Endodermal cell (in vitro differentiated cells): Measurements from ENCODE around the gene ISG20. TPM values are rescaled to one million over a fixed set of nuclear protein-coding genes. Genes with fewer than 3 reads are reported as not detected.

Experiments
- DNase-seq: peaks from one replicate; pipeline ENCODE4 v3.0.0-alpha.2; 2017
- H3K27ac ChIP-seq: 2 replicates; pipeline ENCODE4 v1.5.1; 2013; ENCODE audit warnings: mild to moderate bottlenecking, low read depth, low read length, moderate library complexity
- H3K27me3 ChIP-seq: 2 replicates; pipeline ENCODE4 v1.6.1; 2013; ENCODE audit warnings: mild to moderate bottlenecking, low read length, moderate library complexity; ENCODE audit not compliant: insufficient read depth, control insufficient read depth, poor library complexity, severe bottlenecking
- H3K36me3 ChIP-seq: 2 replicates; pipeline ENCODE4 v1.7.0; 2013; ENCODE audit warnings: mild to moderate bottlenecking, low read length, moderate library complexity; ENCODE audit not compliant: control insufficient read depth, insufficient read depth
- H3K4me1 ChIP-seq: one replicate; pipeline ENCODE4 v1.7.0; 2013; ENCODE audit warnings: low read length; ENCODE audit not compliant: control insufficient read depth, insufficient read depth
- H3K4me3 ChIP-seq: 2 replicates; pipeline ENCODE4 v1.5.1; 2013; ENCODE audit warnings: mild to moderate bottlenecking, low read length, moderate library complexity
- H3K9ac ChIP-seq: 2 replicates; pipeline ENCODE4 v1.6.1; 2013; ENCODE audit warnings: mild to moderate bottlenecking, low read length, moderate library complexity; ENCODE audit not compliant: poor library complexity, severe bottlenecking; ENCODE audit errors: extremely low read depth
- H3K9me3 ChIP-seq: 2 replicates; pipeline ENCODE4 v1.6.1; 2013; ENCODE audit warnings: mild to moderate bottlenecking, low read length, moderate library complexity; ENCODE audit not compliant: control insufficient read depth
- H3K27ac Mint-ChIP-seq: 2 replicates; pipeline ENCODE4 v1.8.0; 2020; ENCODE audit warnings: mixed read lengths
- H3K27me3 Mint-ChIP-seq: 2 replicates; pipeline ENCODE4 v1.8.0; 2021; ENCODE audit warnings: mild to moderate bottlenecking, mixed read lengths; ENCODE audit not compliant: insufficient read depth
- H3K36me3 Mint-ChIP-seq: 2 replicates; pipeline ENCODE4 v1.8.0; 2020; ENCODE audit warnings: low read depth, mixed read lengths
- H3K4me1 Mint-ChIP-seq: 2 replicates; pipeline ENCODE4 v1.8.0; 2020; ENCODE audit warnings: mixed read lengths
- H3K4me3 Mint-ChIP-seq: 2 replicates; pipeline ENCODE4 v1.8.0; 2020; ENCODE audit warnings: mild to moderate bottlenecking, moderate library complexity, mixed read lengths
- H3K9me3 Mint-ChIP-seq: 2 replicates; pipeline ENCODE4 v1.8.0; 2020; ENCODE audit warnings: mild to moderate bottlenecking, mixed read lengths
- WGBS, 2 experiments: methylation state at CpG; one replicate each; pipeline versions ENCODE4 v1.1.5 to v1.1.7; 2013; ENCODE audit warnings: missing lambda C conversion rate in 2 of 2, mixed read lengths in 1 of 2; ENCODE audit not compliant: insufficient coverage in 1 of 2, insufficient read length in 1 of 2; 5-methylcytosine and 5-hydroxymethylcytosine counted together
- total RNA-seq, 2 donors: library from RNA; stranded (reverse); fragmentation: NEBNext Ultra II Directional in 1 of 2; extraction: Animal tissue kit (Norgen Biotek cat#: 25700) in 1 of 2; gene quantifications; 2 replicates in 1 of 2; 3 replicates in 1 of 2; pipeline ENCODE4 v1.2.1, GENCODE V29; 2021
- TF ChIP-seq, protein P1 (sequence below): fragments of 200-600 bp; sonication (generic); conservative IDR thresholded peaks from 2 replicates; pipeline ENCODE4 v1.5.0; 2021; ENCODE audit warnings: antibody characterized with exemption, mild to moderate bottlenecking

Gene ISG20
- total RNA-seq, 2 donors from 2014 or later: 9.3 to 11.4 TPM

- Histone ChIP-seq H3K27ac (no peak overlapping the region), H3K4me1 (no peaks in the 10 kb centered on the region), H3K36me3 (peaks cover 70% of the 10 kb centered on the region), H3K9me3 (no peaks in the 10 kb centered on the region), H3K4me3 (peak overlapping the region; percentile 74), H3K9ac (no peak overlapping the region), H3K27me3 (no peaks in the 10 kb centered on the region)
- TF ChIP-seq, protein P1, sequence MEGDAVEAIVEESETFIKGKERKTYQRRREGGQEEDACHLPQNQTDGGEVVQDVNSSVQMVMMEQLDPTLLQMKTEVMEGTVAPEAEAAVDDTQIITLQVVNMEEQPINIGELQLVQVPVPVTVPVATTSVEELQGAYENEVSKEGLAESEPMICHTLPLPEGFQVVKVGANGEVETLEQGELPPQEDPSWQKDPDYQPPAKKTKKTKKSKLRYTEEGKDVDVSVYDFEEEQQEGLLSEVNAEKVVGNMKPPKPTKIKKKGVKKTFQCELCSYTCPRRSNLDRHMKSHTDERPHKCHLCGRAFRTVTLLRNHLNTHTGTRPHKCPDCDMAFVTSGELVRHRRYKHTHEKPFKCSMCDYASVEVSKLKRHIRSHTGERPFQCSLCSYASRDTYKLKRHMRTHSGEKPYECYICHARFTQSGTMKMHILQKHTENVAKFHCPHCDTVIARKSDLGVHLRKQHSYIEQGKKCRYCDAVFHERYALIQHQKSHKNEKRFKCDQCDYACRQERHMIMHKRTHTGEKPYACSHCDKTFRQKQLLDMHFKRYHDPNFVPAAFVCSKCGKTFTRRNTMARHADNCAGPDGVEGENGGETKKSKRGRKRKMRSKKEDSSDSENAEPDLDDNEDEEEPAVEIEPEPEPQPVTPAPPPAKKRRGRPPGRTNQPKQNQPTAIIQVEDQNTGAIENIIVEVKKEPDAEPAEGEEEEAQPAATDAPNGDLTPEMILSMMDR: no peak
- Mint-ChIP-seq H3K4me3 (no peak overlapping the region), H3K36me3 (peaks cover 47% of the 10 kb centered on the region), H3K4me1 (peaks cover 54% of the 10 kb centered on the region), H3K27me3 (no peaks in the 10 kb centered on the region), H3K27ac (no peak overlapping the region), H3K9me3 (no peaks in the 10 kb centered on the region)
- WGBS, 2 experiments: 89% methylated on average over 2 of the region's 2 CpGs; no CpG with 5 or more reads in 1 of the 2 experiments
- peak; percentile 43 for DNase-seq
Measured at GRCh38 chr15:88619796-88620195, 19.0 kb upstream of the ISG20 start.

GRCh38 chr15:88620995-88621772, 17.6 kb upstream of the ISG20 start, which contains the start of gene AEN:
Gene AEN (plus strand): TSS chr15:88621340. CDS start chr15:88626210, 4,870 bp downstream.
- 1% methylated on average over 17 to 71 of the region's 71 CpGs for WGBS, 2 experiments
- H3K27me3 Mint-ChIP-seq: no peaks in the 10 kb centered on the region
- H3K4me1 Mint-ChIP-seq: peaks cover 42% of the 10 kb centered on the region

GRCh38 chr15:88621789-88622604, 16.8 kb upstream of the ISG20 start:
- H3K9ac ChIP-seq: peak overlapping the region; percentile 83
- Mint-ChIP-seq H3K9me3 (no peaks in the 10 kb centered on the region), H3K27ac (peak overlapping the region; percentile 91), H3K27me3 (no peaks in the 10 kb centered on the region), H3K4me1 (peaks cover 42% of the 10 kb centered on the region), H3K36me3 (peaks cover 40% of the 10 kb centered on the region), H3K4me3 (peak overlapping the region; percentile 89)
- H3K36me3 ChIP-seq: peaks cover 66% of the 10 kb centered on the region
- H3K4me1 ChIP-seq: no peaks in the 10 kb centered on the region
- peak; percentile 47 for DNase-seq
- WGBS, 2 experiments: 3 to 8% methylated on average over 13 to 17 of the region's 17 CpGs
- TF ChIP-seq, protein P1: no peak
- H3K27ac ChIP-seq: peak overlapping the region; percentile 76
- peak overlapping the region; percentile 83 for H3K4me3 ChIP-seq
- H3K27me3 ChIP-seq: no peaks in the 10 kb centered on the region
- H3K9me3 ChIP-seq: no peaks in the 10 kb centered on the region

More at GRCh38 chr15:88620995-88621772, 17.6 kb upstream of the ISG20 start, which contains the start of gene AEN:
- H3K36me3 ChIP-seq: peaks cover 66% of the 10 kb centered on the region
- H3K9ac ChIP-seq: peak within 1 kb of the TSS; percentile 83
- H3K4me3 Mint-ChIP-seq: peak within 1 kb of the TSS; percentile 89
- peak within 1 kb of the TSS; percentile 83 for H3K4me3 ChIP-seq
- peak within 1 kb of the TSS; percentile 91 for H3K27ac Mint-ChIP-seq
- no peaks in the 10 kb centered on the region for H3K9me3 ChIP-seq
- H3K36me3 Mint-ChIP-seq: peaks cover 38% of the 10 kb centered on the region
- H3K27ac ChIP-seq: peak within 1 kb of the TSS; percentile 76
- no peaks in the 10 kb centered on the region for H3K9me3 Mint-ChIP-seq
- no peaks in the 10 kb centered on the region for H3K4me1 ChIP-seq
- no peaks in the 10 kb centered on the region for H3K27me3 ChIP-seq
- TF ChIP-seq, protein P1: no peak
- peak; percentile 99 for DNase-seq
